ENCODE data around the gene CCDC69. TPM values are rescaled to one million over a fixed set of nuclear protein-coding genes. Genes with fewer than 3 reads are reported as not detected.
A peak's percentile ranks its signal among the peaks of the same experiment; 100 is the strongest.
"Not testable (repeated sequence)": the region's sequence is repeated elsewhere in the genome, so short reads cannot be mapped to it uniquely, and the experiment has no call there.

The CCDC69 gene, protein sequence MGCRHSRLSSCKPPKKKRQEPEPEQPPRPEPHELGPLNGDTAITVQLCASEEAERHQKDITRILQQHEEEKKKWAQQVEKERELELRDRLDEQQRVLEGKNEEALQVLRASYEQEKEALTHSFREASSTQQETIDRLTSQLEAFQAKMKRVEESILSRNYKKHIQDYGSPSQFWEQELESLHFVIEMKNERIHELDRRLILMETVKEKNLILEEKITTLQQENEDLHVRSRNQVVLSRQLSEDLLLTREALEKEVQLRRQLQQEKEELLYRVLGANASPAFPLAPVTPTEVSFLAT
- 1.1 TPM in 2 replicates for total RNA-seq (2014; rRNA removed; shearing (Covaris generic))
- 1.7 and 1.9 TPM in 2 replicates for polyA plus RNA-seq (2015; cell fraction: cytosol; rRNA removed)
- polyA plus RNA-seq (2015; cell fraction: nucleus; rRNA removed), result 0.42 and 0.72 TPM in 2 replicates

DNA sequence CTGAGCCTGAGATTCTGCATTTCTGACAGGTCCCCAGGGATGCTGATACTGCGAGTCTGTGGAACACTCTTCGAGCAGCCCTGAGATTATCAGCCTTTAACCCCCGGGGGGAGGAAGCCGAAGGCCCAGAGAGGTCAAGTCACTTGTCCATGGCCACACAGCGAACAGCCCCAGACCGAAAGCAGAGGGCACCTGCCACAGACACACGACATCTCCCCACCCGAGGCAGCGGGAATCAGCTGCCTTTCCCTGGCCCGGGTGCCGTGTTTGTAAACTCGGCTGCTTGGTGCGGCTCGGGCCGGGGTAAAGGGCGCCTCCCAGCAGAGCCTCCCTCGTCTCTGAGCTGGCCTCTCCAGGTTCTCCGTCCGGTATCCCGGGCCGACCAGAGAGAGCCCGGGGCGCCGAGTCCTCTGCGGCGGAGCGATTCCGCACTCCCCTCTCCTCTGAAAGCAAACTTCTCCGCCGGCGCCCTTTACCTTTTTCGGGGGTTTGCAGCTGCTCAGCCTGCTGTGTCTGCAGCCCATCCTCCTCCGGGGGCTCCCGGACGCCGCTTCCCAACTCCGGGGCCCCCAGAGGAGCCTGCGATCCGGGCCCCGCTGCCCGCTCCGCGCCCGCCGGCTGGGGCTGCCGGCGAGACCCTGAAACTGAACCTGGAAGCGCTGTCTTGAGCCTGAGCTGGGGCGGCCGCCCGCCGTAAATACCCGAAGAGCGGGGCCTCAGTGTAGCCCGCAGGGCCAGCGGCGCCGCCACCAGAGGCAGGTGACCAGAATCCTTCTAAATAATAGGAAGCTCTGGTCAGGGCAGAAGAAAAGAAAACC, at the start of gene CCDC69:
TSS of gene CCDC69 (minus strand) at position 646 of the 818 bp plus-strand sequence. CDS start at position 524, 122 bp downstream.
- in situ Hi-C loops (cut with HindIII; ENCODE audit: low pct_unique_long_range_greater_than_20kb, low sequenced_read_pairs), result no loop called here
- peak; percentile 58 for DNase-seq (ENCODE audit: low read depth, low spot score)

DNA sequence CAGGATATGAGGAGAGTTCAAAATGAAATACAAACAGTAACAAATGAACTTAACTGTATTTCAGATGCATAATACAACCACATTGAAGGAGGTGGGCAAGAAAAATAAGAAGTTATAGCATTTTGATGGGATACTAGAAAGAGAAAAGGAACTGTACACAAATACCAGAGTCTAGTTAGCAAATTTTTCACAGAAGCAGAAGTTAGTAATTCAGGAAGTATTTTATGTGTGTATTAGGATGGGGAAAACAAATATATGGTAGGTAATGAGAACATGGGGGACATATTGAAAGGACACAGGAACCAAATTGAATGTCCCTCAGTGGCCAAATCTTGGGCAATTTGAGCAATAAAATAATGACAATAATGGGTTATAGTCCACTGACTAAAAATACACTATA, 47.4 kb upstream of the CCDC69 start:
- DNase-seq (ENCODE audit: low read depth, low spot score), result no peak
- in situ Hi-C loops (cut with HindIII; ENCODE audit: low pct_unique_long_range_greater_than_20kb, low sequenced_read_pairs), result no loop called here

DNA sequence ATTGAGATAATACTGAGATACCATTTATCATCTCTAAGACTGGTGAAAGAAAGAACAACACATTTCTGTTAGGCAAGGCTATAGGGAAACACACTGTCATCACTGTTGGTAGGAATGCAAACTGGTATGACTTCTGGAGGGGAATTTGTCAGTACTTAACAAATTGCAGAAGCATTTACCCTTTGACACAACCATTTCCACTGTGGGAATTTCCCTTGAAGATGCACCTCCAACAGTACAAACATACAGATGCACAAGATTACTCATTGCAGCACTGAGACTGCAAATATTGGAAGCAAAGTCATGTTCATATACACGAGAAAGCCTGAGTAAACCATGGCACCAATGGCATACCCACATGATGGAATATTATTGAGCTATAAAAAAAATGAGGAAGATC, 46.7 kb upstream of the CCDC69 start:
- no peak for DNase-seq (ENCODE audit: low read depth, low spot score)
- in situ Hi-C loops (cut with HindIII; ENCODE audit: low pct_unique_long_range_greater_than_20kb, low sequenced_read_pairs), result no loop called here

GRCh38 chr5:151267491-151268260, 43.8 kb upstream of the CCDC69 start:
- in situ Hi-C loops (cut with HindIII; ENCODE audit: low pct_unique_long_range_greater_than_20kb, low sequenced_read_pairs), result no loop called here

GRCh38 chr5:151264113-151264512, 40.2 kb upstream of the CCDC69 start:
- in situ Hi-C loops (cut with HindIII; ENCODE audit: low pct_unique_long_range_greater_than_20kb, low sequenced_read_pairs), result no loop called here
- no peak for DNase-seq (ENCODE audit: low read depth, low spot score)

More at GRCh38 chr5:151267491-151268260, 43.8 kb upstream of the CCDC69 start:
- no peak for DNase-seq (ENCODE audit: low read depth, low spot score)

DNA sequence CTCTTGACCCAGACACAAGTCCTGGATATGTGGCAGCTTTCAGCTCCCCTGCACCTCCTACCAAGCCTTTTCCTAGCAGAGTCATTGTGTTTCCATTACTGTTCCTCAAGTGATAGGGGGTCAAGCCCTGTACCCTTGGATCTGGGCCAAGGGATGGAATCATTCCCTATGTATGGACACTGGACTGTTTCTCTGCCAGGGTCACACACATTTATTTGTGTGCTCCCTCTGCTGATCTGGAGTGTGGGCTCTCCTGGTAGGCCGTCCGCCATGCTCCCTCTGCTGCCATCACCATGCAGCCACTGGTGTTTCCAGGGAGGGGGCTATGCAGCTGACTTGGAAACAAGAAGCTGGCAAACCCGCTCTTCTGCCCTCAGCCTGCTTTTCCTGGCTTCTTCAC, 38.6 kb upstream of the CCDC69 start:
- no peak for DNase-seq (ENCODE audit: low read depth, low spot score)
- in situ Hi-C loops (cut with HindIII; ENCODE audit: low pct_unique_long_range_greater_than_20kb, low sequenced_read_pairs), result no loop called here

- in situ Hi-C loops (cut with HindIII; ENCODE audit: low pct_unique_long_range_greater_than_20kb, low sequenced_read_pairs), result no loop called here
- DNase-seq (ENCODE audit: low read depth, low spot score), result no peak
Measured at GRCh38 chr5:151259931-151260330, 36.0 kb upstream of the CCDC69 start.

- DNase-seq (ENCODE audit: low read depth, low spot score), result peak; percentile 18
- in situ Hi-C loops (cut with HindIII; ENCODE audit: low pct_unique_long_range_greater_than_20kb, low sequenced_read_pairs), result no loop called here
Measured at GRCh38 chr5:151258816-151259215, 34.9 kb upstream of the CCDC69 start.

GRCh38 chr5:151258201-151258611, 34.3 kb upstream of the CCDC69 start:
- no peak for DNase-seq (ENCODE audit: low read depth, low spot score)
- in situ Hi-C loops (cut with HindIII; ENCODE audit: low pct_unique_long_range_greater_than_20kb, low sequenced_read_pairs), result no loop called here

DNA sequence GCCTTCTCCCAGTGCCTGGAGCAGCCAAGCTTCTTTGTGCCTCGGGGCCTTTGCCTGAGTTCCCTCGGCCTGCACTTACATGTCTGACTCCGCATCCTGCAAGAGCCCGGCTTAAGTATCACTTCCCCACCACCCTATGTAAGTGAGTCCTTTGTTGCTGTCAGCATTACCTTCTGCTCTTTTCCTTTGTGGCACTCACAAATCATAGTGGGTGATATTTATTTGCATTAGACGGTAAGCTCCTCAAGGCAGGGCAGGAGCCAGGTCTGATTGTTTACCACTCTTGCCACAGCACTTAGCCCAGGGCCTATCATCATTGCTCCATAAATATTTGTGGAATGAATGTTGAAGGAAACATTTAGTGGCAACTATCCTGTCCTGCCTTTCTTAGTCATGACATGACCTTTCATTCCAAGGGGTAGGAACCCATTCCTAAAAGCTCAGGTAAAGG, 33.9 kb upstream of the CCDC69 start:
- no peak for DNase-seq (ENCODE audit: low read depth, low spot score)

GRCh38 chr5:151255621-151256286, 31.9 kb upstream of the CCDC69 start:
- no peak for DNase-seq (ENCODE audit: low read depth, low spot score)
- in situ Hi-C loops (cut with HindIII; ENCODE audit: low pct_unique_long_range_greater_than_20kb, low sequenced_read_pairs), result no loop called here

More for the DNA sequence above, 33.9 kb upstream of the CCDC69 start:
- in situ Hi-C loops (cut with HindIII; ENCODE audit: low pct_unique_long_range_greater_than_20kb, low sequenced_read_pairs), result no loop called here

DNA sequence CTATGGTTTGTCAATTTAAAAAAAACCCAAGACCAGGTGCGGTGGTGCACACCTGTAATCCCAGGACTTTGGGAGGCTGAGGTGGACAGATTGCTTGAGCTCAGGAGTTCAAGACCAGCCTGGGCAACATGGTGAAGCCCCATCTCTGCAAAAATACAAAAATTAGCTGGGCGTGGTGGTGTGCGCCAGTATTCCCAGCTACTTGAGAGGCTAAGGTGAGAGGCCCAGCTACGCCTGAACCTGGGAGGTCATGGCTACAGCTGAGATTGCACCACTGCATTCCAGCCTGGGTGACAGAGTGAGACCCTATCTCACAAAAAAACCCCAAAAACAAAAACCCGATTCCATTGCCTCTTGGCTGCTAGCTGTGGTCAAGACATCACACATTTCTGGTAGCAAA, 31.1 kb upstream of the CCDC69 start:
- in situ Hi-C loops (cut with HindIII; ENCODE audit: low pct_unique_long_range_greater_than_20kb, low sequenced_read_pairs); DNase-seq (ENCODE audit: low read depth, low spot score): not testable (repeated sequence)

DNA sequence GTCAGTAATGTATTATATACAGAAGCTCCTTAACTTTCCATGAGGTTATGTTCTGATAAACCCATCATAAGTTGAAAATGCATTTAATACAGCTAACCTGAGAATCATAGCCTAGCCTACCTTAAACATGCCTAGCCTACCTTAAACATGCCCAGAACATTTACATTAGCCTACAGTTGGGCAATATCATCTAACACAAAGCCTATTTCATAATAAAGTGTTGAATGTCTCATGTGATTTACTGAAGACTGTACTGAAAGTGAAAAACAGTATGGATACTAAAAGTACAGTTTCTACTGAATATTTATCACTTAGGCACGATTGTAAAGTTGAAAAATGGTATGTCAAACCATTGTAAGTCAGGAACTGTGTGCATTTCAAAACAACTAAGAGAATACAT, 30.7 kb upstream of the CCDC69 start:
- in situ Hi-C loops (cut with HindIII; ENCODE audit: low pct_unique_long_range_greater_than_20kb, low sequenced_read_pairs), result no loop called here
- no peak for DNase-seq (ENCODE audit: low read depth, low spot score)

DNA sequence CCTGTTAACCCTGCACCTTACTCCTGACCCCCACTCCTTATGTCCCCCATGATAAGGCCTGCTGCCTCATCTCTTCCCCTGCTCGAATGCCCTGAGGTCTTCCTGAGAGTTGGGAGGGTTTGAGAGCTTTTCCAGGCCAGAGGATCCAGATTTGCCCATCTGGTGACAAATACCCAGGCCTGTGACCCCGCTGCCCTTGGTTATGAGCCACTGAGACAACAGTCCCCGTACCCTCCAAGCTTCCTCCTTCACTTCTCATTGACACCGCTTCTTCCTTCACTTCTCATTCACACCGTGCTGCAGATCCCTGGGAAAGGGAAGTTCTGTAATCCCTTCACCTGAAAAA, 29.7 kb upstream of the CCDC69 start:
- DNase-seq (ENCODE audit: low read depth, low spot score), result no peak
- in situ Hi-C loops (cut with HindIII; ENCODE audit: low pct_unique_long_range_greater_than_20kb, low sequenced_read_pairs), result no loop called here

- in situ Hi-C loops (cut with HindIII; ENCODE audit: low pct_unique_long_range_greater_than_20kb, low sequenced_read_pairs), result no loop called here
- DNase-seq (ENCODE audit: low read depth, low spot score), result peak; percentile 99
Measured at GRCh38 chr5:151252762-151253604, 29.1 kb upstream of the CCDC69 start, which contains the start of gene GM2A. GM2A (plus strand) TSS chr5:151253185; CDS start chr5:151253217, 32 bp downstream.

- no peak for DNase-seq (ENCODE audit: low read depth, low spot score)
- in situ Hi-C loops (cut with HindIII; ENCODE audit: low pct_unique_long_range_greater_than_20kb, low sequenced_read_pairs), result no loop called here
Measured at GRCh38 chr5:151251621-151252020, 27.7 kb upstream of the CCDC69 start.

Measured in SK-MEL-5 (cell line).